NCI-H128 (cell line): Measurements from ENCODE around the gene SPAG4.
A peak's percentile ranks its signal among the peaks of the same experiment; 100 is the strongest.

Source experiments
- DNase-seq: peaks from one replicate; lab custom pipeline; 2025; ENCODE audit not compliant: unreplicated experiment; lab: John Stamatoyannopoulos, UW

SPAG4 gene

GRCh38 chr20:35598899-35599775 lies 16.5 kb upstream of the SPAG4 start:
- no peak for DNase-seq

- no peak for DNase-seq
Observed at GRCh38 chr20:35599776-35600120, 15.9 kb upstream of the SPAG4 start.

GRCh38 chr20:35600176-35600992 lies 15.2 kb upstream of the SPAG4 start:
- no peak for DNase-seq

- DNase-seq: peak; percentile 55
Observed at GRCh38 chr20:35600993-35601973, 14.3 kb upstream of the SPAG4 start.

GRCh38 chr20:35601990-35602389 lies 13.6 kb upstream of the SPAG4 start:
- no peak for DNase-seq

- DNase-seq: no peak
Observed at GRCh38 chr20:35602851-35603495, 12.7 kb upstream of the SPAG4 start.

- no peak for DNase-seq
Observed at GRCh38 chr20:35603695-35604448, 11.8 kb upstream of the SPAG4 start.

- DNase-seq: no peak
Observed at GRCh38 chr20:35604449-35604747, 11.2 kb upstream of the SPAG4 start.

- DNase-seq: no peak
Observed at GRCh38 chr20:35606127-35606526, 9.5 kb upstream of the SPAG4 start.

- no peak for DNase-seq
Observed at GRCh38 chr20:35607003-35607735, 8.5 kb upstream of the SPAG4 start.

- DNase-seq: no peak
Observed at GRCh38 chr20:35610833-35611427, 4.7 kb upstream of the SPAG4 start.

- DNase-seq: no peak
Observed at GRCh38 chr20:35611482-35611881, 4.1 kb upstream of the SPAG4 start.

GRCh38 chr20:35616465-35617396 lies 1.1 kb downstream of the SPAG4 start:
- peak; percentile 48 for DNase-seq

GRCh38 chr20:35617397-35618262 lies 2.0 kb downstream of the SPAG4 start:
- peak; percentile 53 for DNase-seq

GRCh38 chr20:35618263-35619131 lies 2.9 kb downstream of the SPAG4 start:
- no peak for DNase-seq
